GM21390 (cell line): ENCODE data around the gene LDB2.

Experiments
- ATAC-seq: cut with Tn5 transposase; IDR thresholded peaks from one replicate; pipeline ENCODE4 v1.9.1; 2021; ENCODE audit not compliant: unreplicated experiment

LDB2 gene

DNA sequence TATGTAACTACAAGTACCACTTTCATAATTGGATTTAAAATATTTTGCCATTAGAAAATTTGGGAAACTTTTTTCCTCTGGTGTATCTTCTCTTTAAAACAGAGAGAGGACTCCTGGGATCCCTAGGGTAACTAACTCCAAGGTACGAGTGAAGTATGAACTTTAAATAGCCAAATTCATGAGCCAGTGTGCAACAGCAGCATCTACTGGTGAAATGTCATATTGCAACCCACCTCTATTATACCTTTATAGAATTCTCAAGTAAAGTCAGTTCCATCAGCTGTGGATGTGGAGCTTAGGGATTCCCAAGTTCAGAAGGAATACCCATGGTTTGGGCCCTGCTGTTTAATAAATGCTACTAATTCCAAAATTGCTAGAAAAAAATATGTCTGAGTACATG is 389.5 kb downstream of the LDB2 start:
- ATAC-seq, result no peak

DNA sequence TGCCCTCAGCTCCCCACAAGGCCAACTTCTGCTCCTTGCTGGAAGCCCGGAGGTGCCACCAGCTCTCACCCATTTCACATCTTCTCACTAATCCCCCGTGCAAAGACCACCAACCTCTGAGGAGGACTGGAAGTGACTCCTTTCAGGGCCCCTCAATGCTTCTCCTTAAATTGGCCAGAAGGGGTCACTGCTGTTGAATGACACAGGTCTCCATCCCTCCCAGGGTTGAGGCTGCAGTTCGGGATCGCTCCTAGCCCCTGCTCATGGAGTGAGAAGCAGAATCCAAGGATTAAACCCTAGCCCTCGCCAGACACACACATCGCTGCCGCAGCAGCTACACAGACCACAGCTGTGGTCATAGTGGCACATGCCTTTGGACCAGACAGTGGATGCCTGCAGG is 392.7 kb downstream of the LDB2 start:
- no peak for ATAC-seq

DNA sequence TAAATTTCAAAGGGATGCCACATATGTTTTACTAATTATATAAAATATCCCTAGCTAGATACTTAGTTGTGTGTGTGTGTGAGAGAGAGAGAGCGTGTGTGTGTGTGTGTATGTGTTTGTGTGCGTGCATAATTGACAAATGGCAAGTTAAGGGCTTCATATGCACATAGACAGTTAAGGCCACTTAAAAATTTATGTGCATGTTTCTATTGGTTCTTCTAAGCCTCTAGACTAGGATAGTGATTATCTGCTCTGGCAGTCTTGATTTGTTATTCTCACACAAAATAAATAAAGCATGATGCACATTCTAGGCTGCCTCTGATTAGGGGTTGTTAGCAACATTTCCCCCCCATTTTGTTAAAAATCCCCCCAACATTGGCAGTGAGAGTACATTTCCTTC is 393.2 kb downstream of the LDB2 start:
- no peak for ATAC-seq

DNA sequence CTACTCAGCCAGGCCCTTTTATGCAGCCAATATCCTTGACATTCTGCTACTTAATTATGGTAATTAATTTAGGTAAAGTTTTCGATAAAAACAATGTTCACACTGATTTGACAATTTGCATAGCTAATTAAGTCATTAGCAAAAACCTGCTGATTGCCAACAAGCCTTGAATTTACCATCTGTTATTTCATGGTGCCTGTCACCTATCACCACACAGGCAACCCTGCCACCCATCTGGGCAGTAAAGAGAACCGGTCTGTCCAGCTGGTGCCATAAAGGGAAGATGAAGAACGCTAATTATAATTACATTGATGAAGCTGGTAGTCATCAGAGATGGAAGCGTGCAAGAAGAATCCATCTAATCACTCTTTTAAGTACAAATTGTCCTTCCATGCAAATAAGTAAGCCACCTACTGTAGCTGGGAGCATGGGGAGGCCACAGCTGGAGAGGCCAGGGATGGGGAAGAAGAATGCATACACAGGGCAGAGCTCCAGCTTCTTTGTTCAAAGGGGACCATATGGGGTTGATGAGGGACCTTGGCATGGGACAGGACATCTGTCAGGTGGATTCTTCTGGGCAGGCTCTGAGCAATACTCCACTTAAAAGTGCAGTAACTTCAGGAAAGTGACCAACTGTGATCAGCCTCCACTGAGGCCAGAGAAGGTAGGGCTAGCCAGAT is 394.9 kb downstream of the LDB2 start:
- no peak for ATAC-seq

DNA sequence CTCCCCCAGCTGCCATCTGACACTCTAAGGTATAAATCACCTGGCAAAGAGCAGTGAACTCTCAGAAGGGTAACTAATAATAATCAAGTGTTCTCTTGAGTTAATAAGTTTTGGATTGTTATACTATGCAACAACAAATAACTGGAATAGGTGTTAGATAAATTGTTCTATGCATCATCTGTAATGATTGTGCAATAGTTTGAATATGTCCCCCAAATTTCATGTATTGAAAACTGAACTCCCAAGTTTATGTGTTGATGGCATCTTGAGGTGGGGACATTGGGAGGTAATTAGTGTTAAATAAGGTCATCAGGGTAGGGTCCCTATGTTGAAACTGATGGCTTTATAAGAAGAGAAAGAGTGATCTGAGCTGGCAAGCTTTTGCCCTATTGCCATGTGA is 399.5 kb downstream of the LDB2 start:
- no peak for ATAC-seq

DNA sequence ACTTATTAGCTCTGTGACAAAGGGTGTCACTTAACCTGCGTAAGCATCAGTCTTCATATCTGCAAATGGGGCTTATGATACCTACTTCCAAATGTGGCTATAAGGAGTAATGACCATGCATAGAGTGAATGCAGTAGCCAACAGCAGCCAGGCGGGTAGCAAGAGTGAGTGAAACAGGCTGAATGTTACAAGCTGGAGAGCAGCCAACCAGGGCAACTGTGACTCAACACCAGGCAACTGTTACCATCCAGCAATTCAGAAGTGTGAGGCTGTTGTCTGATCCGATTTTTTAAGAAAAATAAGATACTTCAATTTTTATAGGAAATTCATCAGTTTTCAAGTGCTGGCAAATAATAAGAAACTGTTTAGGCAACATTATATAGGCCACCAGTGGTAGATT is 401.9 kb downstream of the LDB2 start:
- ATAC-seq, result no peak

DNA sequence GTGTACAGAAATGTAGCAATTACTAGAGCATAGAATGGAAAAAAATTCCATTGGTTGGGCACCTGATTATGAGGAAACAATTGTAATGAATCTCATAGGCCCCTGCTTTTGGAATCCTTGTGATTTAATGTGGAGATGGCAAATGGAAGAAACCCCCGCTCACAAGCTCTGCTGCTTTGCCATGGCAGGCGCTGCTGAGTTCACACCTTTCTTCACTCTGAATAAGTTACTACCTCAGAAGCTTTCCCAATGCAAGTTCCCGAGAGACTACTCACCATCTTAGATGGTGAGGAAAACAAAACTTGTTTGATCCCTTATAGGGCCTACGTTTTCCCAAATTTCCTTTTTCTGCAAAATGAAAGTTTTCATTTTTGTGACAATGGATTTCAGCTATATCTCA is 405.6 kb downstream of the LDB2 start:
- ATAC-seq, result no peak

DNA sequence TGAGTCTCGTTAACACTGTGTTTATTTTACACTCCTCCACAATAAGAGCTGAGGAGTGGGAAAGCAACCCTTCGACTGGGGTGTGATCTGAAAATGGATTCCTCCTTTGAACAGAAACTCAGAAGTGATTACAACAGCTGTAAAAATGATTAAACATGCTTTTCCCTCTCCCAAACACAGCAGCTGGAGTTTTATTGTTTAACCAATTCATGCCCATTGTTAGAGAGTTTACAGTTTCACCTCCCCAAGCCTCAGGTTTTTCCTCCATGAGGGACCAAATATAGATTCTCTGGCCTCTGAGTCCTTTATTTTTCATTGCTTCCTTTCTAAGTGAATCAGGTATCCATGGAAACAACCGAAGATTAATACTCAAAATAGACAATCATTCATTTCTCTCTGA is 409.2 kb downstream of the LDB2 start:
- ATAC-seq, result no peak

DNA sequence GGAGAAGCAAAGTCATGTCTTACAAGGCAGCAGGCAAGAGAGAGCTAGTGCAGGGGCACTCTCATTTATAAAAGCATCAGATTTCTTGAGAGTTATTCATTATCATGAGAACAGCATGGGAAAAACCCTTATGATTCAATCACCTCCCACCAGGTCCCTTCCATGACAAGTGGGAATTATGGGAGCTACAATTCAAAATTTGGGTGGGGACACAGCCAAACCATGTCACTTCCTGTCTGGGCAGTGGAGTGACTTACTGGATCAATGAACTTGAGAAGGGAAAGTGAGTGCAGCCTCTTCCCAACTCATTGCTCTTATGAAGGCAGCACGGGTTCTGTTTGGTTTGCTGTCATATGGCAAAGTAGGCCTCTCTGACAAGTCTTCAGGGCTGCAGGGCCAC is 410.4 kb downstream of the LDB2 start:
- ATAC-seq, result no peak

DNA sequence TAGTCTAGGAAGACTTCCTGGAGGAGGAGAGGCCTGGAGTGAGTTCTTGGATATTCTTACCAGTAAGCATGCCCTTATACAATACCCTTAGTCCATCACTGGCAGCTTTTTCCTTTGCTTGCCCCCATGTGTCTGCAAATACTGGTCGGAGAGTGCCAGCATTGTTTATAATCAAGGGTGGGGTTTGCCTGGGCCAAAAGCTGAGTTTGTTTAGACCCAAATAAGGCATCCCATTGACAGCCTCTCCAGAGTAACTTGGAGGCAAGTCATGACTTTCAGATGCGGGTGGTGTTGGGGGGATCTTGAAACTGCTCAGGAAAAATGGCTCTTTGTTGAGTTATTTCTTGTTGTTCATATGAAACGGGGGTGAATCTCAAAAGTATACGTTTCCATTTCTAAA is 413.7 kb downstream of the LDB2 start:
- ATAC-seq, result no peak

DNA sequence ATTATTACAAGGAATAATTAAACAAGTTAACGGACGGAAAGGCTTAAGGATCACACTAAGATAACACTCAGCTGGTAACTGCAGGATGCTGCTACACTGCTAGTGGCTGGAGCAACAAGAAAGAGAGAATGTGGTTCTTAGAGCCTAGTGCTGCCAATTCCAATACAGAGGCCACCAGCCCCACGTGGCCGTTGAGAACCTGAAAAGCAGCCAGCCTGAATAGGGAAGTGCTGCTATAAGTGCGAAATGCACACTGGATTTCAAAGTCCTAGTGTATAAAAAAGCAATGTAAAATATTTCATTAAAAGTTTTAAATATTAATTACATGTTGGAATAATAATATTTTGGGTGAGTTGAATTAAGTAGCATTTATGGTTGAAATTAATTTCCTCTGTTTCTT is 414.9 kb downstream of the LDB2 start:
- no peak for ATAC-seq

DNA sequence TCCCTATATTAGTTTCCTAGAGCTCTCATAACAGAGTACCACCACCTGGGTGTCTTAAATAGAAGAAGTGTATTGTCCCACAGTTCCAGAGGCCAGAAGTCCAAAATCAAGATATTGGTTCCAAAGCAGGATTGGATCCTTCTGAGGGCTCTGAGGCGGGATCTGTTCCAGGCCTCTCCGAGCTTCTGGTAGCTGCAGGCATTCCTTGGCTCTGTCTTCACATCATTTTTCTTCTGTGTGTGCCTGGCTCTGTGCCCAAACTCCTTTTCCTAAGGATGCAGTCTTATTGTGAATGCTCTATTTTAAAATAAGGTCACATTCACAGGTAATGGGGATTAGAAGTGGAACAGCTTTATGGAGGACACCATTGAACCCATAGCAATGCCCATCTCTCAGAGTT is 418.4 kb downstream of the LDB2 start:
- no peak for ATAC-seq

DNA sequence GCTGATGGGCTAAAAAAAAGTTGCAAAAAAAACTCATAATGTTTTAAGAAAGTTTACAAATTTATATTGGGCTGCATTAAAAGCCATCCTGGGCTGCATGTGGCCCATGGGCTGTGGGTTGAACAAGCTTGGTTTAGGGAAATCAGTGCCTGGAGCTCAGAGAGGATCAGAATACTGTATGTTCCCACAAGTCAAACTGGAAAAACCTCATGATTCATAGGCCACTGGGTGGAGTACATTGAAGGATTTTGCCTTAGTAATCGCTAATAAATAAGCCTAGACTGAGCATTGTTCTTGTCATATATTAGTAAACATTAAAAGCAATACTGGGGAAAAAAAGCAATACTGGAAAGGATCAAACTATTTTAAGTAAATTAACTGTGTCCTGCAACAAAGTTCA is 425.9 kb downstream of the LDB2 start:
- no peak for ATAC-seq

DNA sequence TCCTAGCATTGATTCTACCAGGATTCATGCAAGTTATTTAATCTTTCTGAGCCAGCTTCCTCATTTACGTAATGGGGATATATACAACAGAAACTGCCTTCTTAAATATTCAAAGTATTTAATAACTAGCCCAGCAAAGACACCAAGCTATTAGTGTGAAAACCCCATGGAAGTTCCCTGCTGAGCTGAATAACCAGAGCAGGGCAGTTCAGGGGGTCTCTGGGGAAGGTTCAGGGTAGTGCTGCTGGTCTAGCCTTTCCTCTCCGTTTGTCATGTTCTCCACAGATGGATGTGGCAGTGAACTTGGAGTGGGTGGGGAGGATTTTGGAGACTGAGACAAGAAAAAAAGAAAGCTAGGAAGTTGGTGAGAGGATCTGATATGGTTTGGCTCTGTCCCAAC is 431.4 kb downstream of the LDB2 start:
- no peak for ATAC-seq

DNA sequence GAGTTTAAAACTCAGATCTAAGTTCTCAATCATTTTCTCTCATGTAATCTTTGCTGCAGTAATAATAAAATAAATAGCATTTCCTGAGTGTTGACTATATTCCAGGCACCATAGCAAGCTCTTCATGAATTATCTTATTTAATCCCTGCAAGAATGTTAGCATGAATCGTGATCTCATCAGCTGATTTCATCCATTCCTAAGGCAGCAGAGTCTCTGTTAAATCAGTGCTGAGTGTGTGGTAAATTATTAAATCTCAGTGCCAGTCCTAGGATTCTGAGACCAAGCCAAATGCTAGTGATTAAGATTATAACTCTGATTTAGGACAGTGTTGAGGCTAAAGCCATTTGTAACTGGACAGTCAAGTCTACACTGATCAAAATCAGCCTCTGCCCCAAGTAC is 431.9 kb downstream of the LDB2 start:
- no peak for ATAC-seq

DNA sequence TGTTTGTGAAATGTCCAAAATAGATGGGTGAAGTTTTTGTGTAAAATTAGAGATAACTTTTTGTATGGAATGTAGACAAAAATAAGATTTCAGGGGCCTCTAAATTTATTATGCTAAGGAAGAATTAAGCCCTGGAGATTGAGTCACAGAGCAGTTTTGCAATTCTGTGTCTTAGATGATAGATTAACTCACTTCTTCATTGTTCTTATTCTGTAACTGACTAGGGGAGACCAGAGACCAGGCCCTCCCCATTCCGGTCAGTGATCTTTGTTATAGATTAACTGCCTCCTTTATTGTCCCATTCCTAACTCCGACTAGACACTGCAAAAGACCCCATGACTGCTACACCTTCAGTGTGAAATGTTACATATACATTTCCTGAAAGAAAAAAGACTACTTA is 433.8 kb downstream of the LDB2 start:
- ATAC-seq, result no peak

DNA sequence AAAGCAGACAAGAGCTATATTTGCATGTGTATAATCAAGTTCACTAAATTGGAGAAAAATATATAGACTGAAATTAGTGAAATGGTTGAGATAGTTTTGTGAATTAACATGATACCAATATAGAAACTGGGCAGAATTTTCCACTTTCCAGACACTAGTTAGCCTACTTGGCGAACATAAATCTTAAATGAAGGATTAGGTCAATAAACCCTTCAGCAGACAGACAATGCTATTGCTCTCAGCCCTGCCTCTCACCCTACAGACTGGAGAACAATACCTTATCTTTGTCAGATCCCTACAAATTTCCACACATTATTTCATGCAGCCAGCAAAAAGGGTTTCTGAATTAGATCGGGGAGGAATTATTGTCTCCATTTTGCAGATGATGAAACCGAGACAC is 435.8 kb downstream of the LDB2 start:
- ATAC-seq, result no peak

DNA sequence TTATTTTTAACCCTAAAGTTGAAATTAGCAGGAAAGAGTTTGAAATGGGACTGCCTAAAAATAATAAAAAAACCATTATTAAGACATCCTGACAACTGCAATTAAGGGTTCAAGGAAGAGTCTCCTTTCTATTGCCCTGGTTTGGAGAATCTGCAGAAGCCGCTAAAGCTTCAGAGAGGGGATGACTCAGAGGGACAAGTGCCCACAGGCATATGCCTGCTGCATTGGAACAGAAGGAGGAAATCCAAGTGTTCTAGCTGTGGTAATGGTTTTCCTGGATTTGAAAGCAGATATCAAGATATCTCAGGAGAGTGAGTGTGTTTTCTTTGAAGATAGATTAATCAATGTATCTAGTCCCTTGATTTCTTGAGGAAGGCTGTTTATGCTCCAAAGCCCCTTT is 437.1 kb downstream of the LDB2 start:
- no peak for ATAC-seq

DNA sequence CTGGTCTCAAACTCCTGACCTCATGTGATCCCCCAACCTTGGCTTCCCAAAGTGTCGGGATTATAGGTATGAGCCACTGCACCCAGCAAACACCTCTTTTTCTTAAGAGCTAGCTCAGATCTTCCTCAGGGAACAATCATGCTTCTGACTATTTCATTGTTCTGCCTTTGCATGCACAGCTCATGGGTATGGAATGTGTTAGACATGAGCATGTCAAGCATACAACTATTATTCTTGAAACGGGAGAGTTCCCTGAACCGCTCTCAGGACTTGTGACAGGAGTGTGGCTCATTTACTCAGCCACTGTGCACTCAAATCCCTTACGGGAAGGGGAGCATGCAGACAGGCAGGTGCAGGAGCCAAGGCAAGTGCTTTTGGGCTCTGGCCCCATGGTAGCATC is 440.5 kb downstream of the LDB2 start:
- ATAC-seq, result no peak
